Measurements from ENCODE around the gene PSMB5. TPM values are rescaled to one million over a fixed set of nuclear protein-coding genes. Genes with fewer than 3 reads are reported as not detected.

The PSMB5 gene
- total and polyA plus RNA-seq, 12 donors: 55.4 to 377 (median 139) TPM

GRCh38 chr14:23078692-23079116 is 44.0 kb upstream of the PSMB5 start:
- peak overlapping the region in 4 of 5 donors; percentile 18 to 85 (median 80) for H3K27ac ChIP-seq

GRCh38 chr14:23077962-23078361 is 43.3 kb upstream of the PSMB5 start:
- H3K9me3 ChIP-seq (replicated peaks in 1 of 3): no peaks in the 10 kb centered on the region
- H3K4me3 ChIP-seq: peak overlapping the region in 1 of 4 donors; percentile 11
- DNase-seq: no peak
- no peak for TF ChIP-seq POLR2A (IDR thresholded peaks at IDR 0.05)
- TF ChIP-seq CTCF (IDR thresholded peaks at IDR 0.05): no peak
- H3K27me3 ChIP-seq: no peaks in the 10 kb centered on the region
- 66 to 75% (median 69%) methylated on average over 5 of the region's 5 CpGs for WGBS, 4 donors
- peaks cover 22% of the 10 kb centered on the region in 2 donors for H3K4me1 ChIP-seq (replicated peaks in 1 of 2)
- intact Hi-C loops (cut with DNase I): no loop called here
- H3K36me3 ChIP-seq (replicated peaks in 1 of 2): peaks cover 0 to 97% of the 10 kb centered on the region in 2 donors
- H3K27ac ChIP-seq: peak overlapping the region in 4 of 5 donors; percentile 18 to 85 (median 80)

More at GRCh38 chr14:23078692-23079116, 44.0 kb upstream of the PSMB5 start:
- 0 to 6% (median 3%) methylated on average over 1 to 2 of the region's 2 CpGs for WGBS, 4 donors
- intact Hi-C loops (cut with DNase I): no loop called here
- DNase-seq: peak; percentile 84 to 96 (median 94)
- Histone ChIP-seq H3K4me1 (replicated peaks in 1 of 2) (peaks cover 20 to 21% of the 10 kb centered on the region in 2 donors), H3K27me3 (no peaks in the 10 kb centered on the region), H3K9me3 (replicated peaks in 1 of 3) (no peaks in the 10 kb centered on the region), H3K4me3 (peak overlapping the region in 1 of 4 donors; percentile 11), H3K36me3 (replicated peaks in 1 of 2) (peaks cover 0 to 97% of the 10 kb centered on the region in 2 donors)
- peak in 1 of 6 experiments; percentile 12 for TF ChIP-seq CTCF (IDR thresholded peaks at IDR 0.05)
- TF ChIP-seq POLR2A (IDR thresholded peaks at IDR 0.05): peak in 1 of 2 donors; percentile 72

GRCh38 chr14:23076785-23077408 is 42.2 kb upstream of the PSMB5 start:
- intact Hi-C loops (cut with DNase I): no loop called here

GRCh38 chr14:23074906-23075305 is 40.2 kb upstream of the PSMB5 start:
- WGBS, 4 donors: 79 to 100% (median 92%) methylated on average over 1 of the region's 1 CpG
- TF ChIP-seq CTCF (IDR thresholded peaks at IDR 0.05): no peak
- no peak for TF ChIP-seq POLR2A (IDR thresholded peaks at IDR 0.05)
- DNase-seq: no peak
- peak overlapping the region in 1 of 5 donors; percentile 4 for H3K27ac ChIP-seq
- peaks cover 0 to 74% of the 10 kb centered on the region in 2 donors for H3K36me3 ChIP-seq (replicated peaks in 1 of 2)
- intact Hi-C loops (cut with DNase I): no loop called here
- H3K9me3 ChIP-seq (replicated peaks in 1 of 3): no peaks in the 10 kb centered on the region
- peaks cover 36 to 46% of the 10 kb centered on the region in 2 donors for H3K4me1 ChIP-seq (replicated peaks in 1 of 2)
- no peak overlapping the region for H3K4me3 ChIP-seq
- no peaks in the 10 kb centered on the region for H3K27me3 ChIP-seq

More at GRCh38 chr14:23076785-23077408, 42.2 kb upstream of the PSMB5 start:
- Histone ChIP-seq H3K9me3 (replicated peaks in 1 of 3) (no peaks in the 10 kb centered on the region), H3K36me3 (replicated peaks in 1 of 2) (peaks cover 0 to 93% of the 10 kb centered on the region in 2 donors), H3K27me3 (no peaks in the 10 kb centered on the region), H3K4me1 (replicated peaks in 1 of 2) (peaks cover 32 to 33% of the 10 kb centered on the region in 2 donors), H3K4me3 (no peak overlapping the region), H3K27ac (peak overlapping the region in 2 of 5 donors; percentile 56 to 85)
- 52 to 59% (median 57%) methylated on average over 5 of the region's 5 CpGs for WGBS, 4 donors
- DNase-seq: no peak
- TF ChIP-seq POLR2A (IDR thresholded peaks at IDR 0.05) (no peak), CTCF (IDR thresholded peaks at IDR 0.05) (peak; percentile 35 to 63 (median 53))

All from adrenal gland (tissue), 12 donors.